HCT116 (cell line): ENCODE data around the gene GABARAP. TPM values are rescaled to one million over a fixed set of nuclear protein-coding genes. Genes with fewer than 3 reads are reported as not detected.

Experiments used
- ATAC-seq: fragments of 200-7000 bp; cut with Tn5 transposase; 2 replicates; pipeline ENCODE4 v1.9.1; 2020; ENCODE audit warnings: mild to moderate bottlenecking, moderate library complexity
- BruUV-seq: library from RNA; stranded (reverse); fragments of 400-500 nt; replicated peaks from 2 replicates; lab custom pipeline; 2021; lab: Mats Ljungman, UMichigan
- CTCF ChIA-PET: fragments of 300-600 bp; sonication (Branson Sonifier 250); formaldehyde crosslinking; loops from one replicate; lab custom pipeline; 2021; ENCODE audit warnings: antibody characterized with exemption; lab: Charles Lee
- POLR2A ChIA-PET: fragments of 300-600, 350-600 bp; sonication (Branson Sonifier 250); formaldehyde crosslinking; loops from one replicate; lab custom pipeline; 2021; ENCODE audit warnings: antibody characterized with exemption; lab: Charles Lee
- RAD21 ChIA-PET, 2 experiments: fragments of 300-600 bp; sonication (Branson Sonifier 250); formaldehyde crosslinking; loops; one replicate each; lab custom pipeline; 2023; ENCODE audit warnings: low total read pairs in 2 of 2; ENCODE audit not compliant: uncharacterized antibody in 2 of 2, unreplicated experiment in 2 of 2, low non-redundant PET in 1 of 2; lab: Charles Lee
- DNase-seq: peaks from one replicate; pipeline ENCODE4 v3.0.0-alpha.2; 2010; ENCODE audit warnings: low read depth, low spot score
- H2AFZ ChIP-seq: fragments of 200-600 bp; shearing (Covaris generic), sonication (generic); 2 replicates; pipeline ENCODE4 v1.6.1; 2017; ENCODE audit warnings: low read depth, mixed run types, mixed read lengths, antibody characterized with exemption, low read length; ENCODE audit not compliant: poor library complexity, severe bottlenecking
- H3K27ac ChIP-seq: 2 replicates; pipeline ENCODE4 v1.5.1; 2012; ENCODE audit warnings: low read depth, low read length
- H3K27me3 ChIP-seq: fragments of 200-600 bp; sonication (generic); 2 replicates; pipeline ENCODE4 v1.6.1; 2016; ENCODE audit warnings: mixed run types, low read length, mixed read lengths; ENCODE audit not compliant: insufficient read depth
- H3K36me3 ChIP-seq, 2 experiments: fragments of 200-500 bp in 1 of 2; fragments of 200-600 bp in 1 of 2; sonication (Bioruptor generic) in 1 of 2; sonication (generic) in 1 of 2; 2 replicates each; pipeline versions ENCODE4 v1.5.1 to v1.6.1; 2014 to 2016; ENCODE audit warnings: low read length in 2 of 2, inconsistent platforms in 1 of 2, mixed read lengths in 1 of 2, mixed run types in 1 of 2; ENCODE audit not compliant: insufficient read depth in 2 of 2, control insufficient read depth in 1 of 2
- H3K4me1 ChIP-seq, 2 experiments: fragments of 200-600 bp in 1 of 2; sonication (generic) in 1 of 2; 2 replicates each; pipeline versions ENCODE4 v1.5.1 to v1.6.1; 2012 to 2017; ENCODE audit warnings: low read length in 2 of 2, inconsistent platforms in 1 of 2, mild to moderate bottlenecking in 1 of 2, mixed read lengths in 1 of 2, mixed run types in 1 of 2, moderate library complexity in 1 of 2; ENCODE audit not compliant: insufficient read depth in 2 of 2, control insufficient read depth in 1 of 2
- H3K4me2 ChIP-seq: fragments of 200-600 bp; sonication (generic); 2 replicates; pipeline ENCODE4 v1.6.1; 2017; ENCODE audit warnings: mixed run types, low read length, mixed read lengths
- H3K4me3 ChIP-seq, 2 experiments: fragments of 200-600 bp in 1 of 2; sonication (generic) in 1 of 2; replicated peaks in 1 of 2; 2 replicates each; pipeline ENCODE4 v1.5.1; 2011 to 2016; ENCODE audit warnings: low read length in 2 of 2, control low read depth in 1 of 2, low read depth in 1 of 2, mild to moderate bottlenecking in 1 of 2, mixed read lengths in 1 of 2, mixed run types in 1 of 2
- H3K79me2 ChIP-seq: fragments of 200-600 bp; sonication (generic); 2 replicates; pipeline ENCODE4 v1.6.1; 2017; ENCODE audit warnings: mild to moderate bottlenecking, mixed run types, low read length, moderate library complexity, mixed read lengths; ENCODE audit not compliant: insufficient read depth
- H3K9ac ChIP-seq: fragments of 200-600 bp; sonication (generic); 2 replicates; pipeline ENCODE4 v1.6.1; 2016; ENCODE audit warnings: low read length, mixed read lengths
- H3K9me2 ChIP-seq: fragments of 200-600 bp; sonication (generic), shearing (Covaris generic); 2 replicates; pipeline ENCODE4 v1.6.1; 2017; ENCODE audit warnings: mixed run types, mild to moderate bottlenecking, moderate library complexity; ENCODE audit not compliant: insufficient read depth
- H3K9me3 ChIP-seq, 2 experiments: fragments of 200-500 bp in 1 of 2; fragments of 200-600 bp in 1 of 2; sonication (Bioruptor generic) in 1 of 2; sonication (generic) in 1 of 2; 2 replicates each; pipeline ENCODE4 v1.6.1; 2014 to 2017; ENCODE audit warnings: low read length in 2 of 2, mixed read lengths in 2 of 2, inconsistent platforms in 1 of 2, low read depth in 1 of 2, mild to moderate bottlenecking in 1 of 2, mixed run types in 1 of 2, moderate library complexity in 1 of 2; ENCODE audit not compliant: control insufficient read depth in 1 of 2, insufficient read depth in 1 of 2
- H4K20me1 ChIP-seq: fragments of 200-600 bp; sonication (generic), shearing (Covaris generic); 2 replicates; pipeline ENCODE4 v1.6.1; 2017; ENCODE audit warnings: mixed run types, mild to moderate bottlenecking, moderate library complexity; ENCODE audit not compliant: insufficient read depth
- CEBPB ChIP-seq: IDR thresholded peaks from 2 replicates; pipeline ENCODE4 v1.6.1; 2012; ENCODE audit warnings: low read depth
- ELF1 ChIP-seq: IDR thresholded peaks from 2 replicates; pipeline ENCODE4 v1.6.1; 2012; ENCODE audit warnings: low read depth, borderline replicate concordance
- JUND ChIP-seq: IDR thresholded peaks from 2 replicates; pipeline ENCODE4 v1.6.1; 2012
- POLR2A ChIP-seq: IDR thresholded peaks from 2 replicates; pipeline ENCODE4 v1.7.0; 2011; ENCODE audit warnings: borderline replicate concordance; ENCODE audit not compliant: insufficient read depth, insufficient read length; ENCODE audit errors: extremely low read depth
- POLR2AphosphoS5 ChIP-seq: IDR thresholded peaks from 2 replicates; pipeline ENCODE4 v1.6.1; 2011; ENCODE audit warnings: mild to moderate bottlenecking, low read depth, low read length, moderate library complexity
- RAD21 ChIP-seq: IDR thresholded peaks from 2 replicates; pipeline ENCODE4 v1.6.1; 2012; ENCODE audit warnings: low read depth, mild to moderate bottlenecking
- SIN3A ChIP-seq: IDR thresholded peaks from 2 replicates; pipeline ENCODE4 v1.6.1; 2012; ENCODE audit warnings: low read depth
- SP1 ChIP-seq: IDR thresholded peaks from 2 replicates; pipeline ENCODE4 v1.6.1; 2012; ENCODE audit warnings: low read depth
- SRF ChIP-seq: IDR thresholded peaks from 2 replicates; pipeline ENCODE4 v1.6.1; 2012; ENCODE audit warnings: low read depth
- YY1 ChIP-seq: IDR thresholded peaks from 2 replicates; pipeline ENCODE4 v1.6.1; 2011; ENCODE audit warnings: low read length, low read depth, moderate library complexity, mild to moderate bottlenecking; ENCODE audit not compliant: insufficient replicate concordance; ENCODE audit errors: extremely low read depth
- intact Hi-C: fragments of 100-400 bp; cut with micrococcal nuclease; formaldehyde crosslinking; loops from 2 replicates; pipeline ENCODE4 v1.10.0; 2022
- total RNA-seq: library from RNA; stranded (reverse); gene quantifications from one replicate; pipeline ENCODE4 v1.2.1, GENCODE V29; 2021; ENCODE audit not compliant: unreplicated experiment
- TF ChIP-seq, protein P1 (sequence below): IDR thresholded peaks from 2 replicates; pipeline ENCODE4 v1.6.1; 2012
- TF ChIP-seq, protein P2 (sequence below): IDR thresholded peaks from 2 replicates; pipeline ENCODE4 v1.6.1; 2012; ENCODE audit warnings: low read depth
- TF ChIP-seq, protein P3 (sequence below), 3 experiments: fragments of 200-600 bp in 1 of 3; sonication (generic) in 1 of 3; IDR thresholded peaks in 2 of 3; conservative IDR thresholded peaks in 1 of 3; 2 replicates each; pipeline ENCODE4 v1.5.1; 2012 to 2017; ENCODE audit warnings: low read depth in 2 of 3, low read length in 2 of 3, antibody characterized with exemption in 1 of 3, borderline replicate concordance in 1 of 3, control low read depth in 1 of 3, mild to moderate bottlenecking in 1 of 3, mixed read lengths in 1 of 3, mixed run types in 1 of 3, moderate library complexity in 1 of 3; ENCODE audit not compliant: insufficient read depth in 1 of 3

Gene GABARAP
- total RNA-seq, 1 experiment from 2014 or later = 287 TPM

DNA sequence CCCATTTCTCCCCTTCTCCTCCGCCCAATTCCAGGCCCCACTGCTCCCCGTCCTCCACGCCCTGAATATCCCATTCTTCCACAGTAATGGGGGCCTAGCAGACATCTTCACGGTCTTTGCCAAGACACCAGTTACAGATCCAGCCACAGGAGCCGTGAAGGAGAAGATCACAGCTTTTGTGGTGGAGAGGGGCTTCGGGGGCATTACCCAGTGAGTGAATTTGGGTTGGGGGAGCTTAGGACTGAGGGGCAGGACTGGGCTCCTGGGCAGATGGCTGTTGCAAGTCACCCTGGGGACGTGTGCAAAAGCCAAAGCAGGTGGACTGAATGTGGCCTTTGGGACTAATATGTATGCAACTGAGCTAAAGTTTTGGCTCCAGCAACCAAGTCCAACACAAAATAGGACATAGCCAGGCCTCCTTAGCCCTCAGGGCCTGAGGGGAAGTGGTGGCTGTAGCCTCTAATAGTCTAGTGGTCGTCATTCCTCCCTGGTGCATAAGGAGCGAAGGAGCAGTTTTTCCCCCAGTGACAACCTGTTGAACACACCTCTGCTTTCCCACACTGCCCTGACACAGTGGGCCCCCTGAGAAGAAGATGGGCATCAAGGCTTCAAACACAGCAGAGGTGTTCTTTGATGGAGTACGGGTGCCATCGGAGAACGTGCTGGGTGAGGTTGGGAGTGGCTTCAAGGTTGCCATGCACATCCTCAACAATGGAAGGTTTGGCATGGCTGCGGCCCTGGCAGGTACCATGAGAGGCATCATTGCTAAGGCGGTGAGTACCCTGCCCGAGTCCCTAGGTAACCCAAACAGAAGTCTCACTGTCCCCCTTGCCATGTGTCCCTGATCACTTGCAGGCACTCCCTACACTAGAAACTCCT is 19.9 kb downstream of the GABARAP start (continued):
- TF ChIP-seq JUND (peak; percentile 19; the same call in 1 of the 2 replicates), YY1 (no peak), SP1 (no peak), POLR2A (no peak), SIN3A (peak; percentile 37; the same call in 1 of the 2 replicates)

DNA sequence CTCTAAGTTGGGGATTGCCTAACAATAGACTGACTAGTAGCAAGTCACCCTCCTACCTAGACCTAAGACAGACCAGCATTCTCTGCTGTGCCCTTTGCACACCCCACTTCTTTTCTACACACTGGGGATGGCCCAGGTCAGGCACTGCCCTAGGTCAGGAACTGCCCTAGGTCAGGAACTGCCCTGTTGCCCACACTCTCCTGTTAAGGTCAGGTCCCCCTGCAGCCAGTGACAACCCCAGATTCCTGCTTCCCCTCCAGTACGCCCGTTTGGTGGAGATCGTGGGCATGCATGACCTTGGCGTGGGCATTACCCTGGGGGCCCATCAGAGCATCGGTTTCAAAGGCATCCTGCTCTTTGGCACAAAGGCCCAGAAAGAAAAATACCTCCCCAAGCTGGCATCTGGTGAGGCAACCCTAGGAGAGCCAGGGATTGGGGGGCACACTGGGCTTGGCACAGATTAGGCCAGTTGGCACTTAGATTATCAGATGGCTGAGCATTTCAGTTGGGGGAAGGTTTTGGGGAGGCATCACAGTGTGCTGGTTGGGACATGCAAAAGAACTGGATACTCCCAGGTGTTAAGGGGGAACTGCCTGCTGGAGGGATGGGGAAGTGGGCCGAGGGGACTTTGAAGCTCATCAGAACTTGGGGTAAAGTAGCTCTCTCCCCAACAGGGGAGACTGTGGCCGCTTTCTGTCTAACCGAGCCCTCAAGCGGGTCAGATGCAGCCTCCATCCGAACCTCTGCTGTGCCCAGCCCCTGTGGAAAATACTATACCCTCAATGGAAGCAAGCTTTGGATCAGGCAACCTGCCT is 20.8 kb downstream of the GABARAP start:
- Histone ChIP-seq H3K36me3 (peaks cover 30 to 41% of the 10 kb centered on the region in 2 experiments; a peak in 3 of 4 replicates), H3K9me3 (no peaks in the 10 kb centered on the region), H3K79me2 (peaks cover 30% of the 10 kb centered on the region), H3K4me1 (peaks cover 7 to 41% of the 10 kb centered on the region in 2 experiments; a peak in 3 of 4 replicates), H3K27ac (peak overlapping the region; percentile 99), H3K4me2 (peak overlapping the region; percentile 96), H3K4me3 (peak overlapping the region; percentile 69 to 75), H3K27me3 (no peaks in the 10 kb centered on the region), H2AFZ (no peak overlapping the region), H3K9me2 (no peaks in the 10 kb centered on the region), H4K20me1 (no peaks in the 10 kb centered on the region), H3K9ac (peak overlapping the region; percentile 95)
- DNase-seq (no peak), ATAC-seq (no peak)
- no TSS peak for BruUV-seq
- ChIA-PET RAD21 (interaction anchor here (0.6 to 1.2 kb wide), 6 partner anchors 15 to 189 kb away, joined by 3 to 7 read pairs (median 5); no protein-coding TSS in a partner anchor), CTCF (interaction anchor here (0.9 to 2.8 kb wide), 14 partner anchors 8 to 339 kb away, joined by 3 to 37 read pairs (median 5); partner anchors contain the start of genes GABARAP, NEURL4, PHF23 and SLC2A4), POLR2A (interaction anchor here (1.1 to 3.2 kb wide), 8 partner anchors 13 to 363 kb away, joined by 3 to 19 read pairs (median 9); partner anchors contain the start of genes DVL2, GABARAP and MPDU1)
- intact Hi-C loops = loop anchor here (2.0 kb wide), 1 partner anchor 75 kb away; no protein-coding TSS in a partner anchor
- TF ChIP-seq SIN3A (no peak; the same call in 1 of the 2 replicates), CEBPB (no peak), SP1 (no peak), YY1 (no peak), SRF (no peak), RAD21 (no peak), POLR2AphosphoS5 (no peak; the same call in 1 of the 2 replicates), JUND (no peak), ELF1 (no peak)
- TF ChIP-seq, protein P1, sequence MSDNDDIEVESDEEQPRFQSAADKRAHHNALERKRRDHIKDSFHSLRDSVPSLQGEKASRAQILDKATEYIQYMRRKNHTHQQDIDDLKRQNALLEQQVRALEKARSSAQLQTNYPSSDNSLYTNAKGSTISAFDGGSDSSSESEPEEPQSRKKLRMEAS = no peak
- TF ChIP-seq, protein P2, sequence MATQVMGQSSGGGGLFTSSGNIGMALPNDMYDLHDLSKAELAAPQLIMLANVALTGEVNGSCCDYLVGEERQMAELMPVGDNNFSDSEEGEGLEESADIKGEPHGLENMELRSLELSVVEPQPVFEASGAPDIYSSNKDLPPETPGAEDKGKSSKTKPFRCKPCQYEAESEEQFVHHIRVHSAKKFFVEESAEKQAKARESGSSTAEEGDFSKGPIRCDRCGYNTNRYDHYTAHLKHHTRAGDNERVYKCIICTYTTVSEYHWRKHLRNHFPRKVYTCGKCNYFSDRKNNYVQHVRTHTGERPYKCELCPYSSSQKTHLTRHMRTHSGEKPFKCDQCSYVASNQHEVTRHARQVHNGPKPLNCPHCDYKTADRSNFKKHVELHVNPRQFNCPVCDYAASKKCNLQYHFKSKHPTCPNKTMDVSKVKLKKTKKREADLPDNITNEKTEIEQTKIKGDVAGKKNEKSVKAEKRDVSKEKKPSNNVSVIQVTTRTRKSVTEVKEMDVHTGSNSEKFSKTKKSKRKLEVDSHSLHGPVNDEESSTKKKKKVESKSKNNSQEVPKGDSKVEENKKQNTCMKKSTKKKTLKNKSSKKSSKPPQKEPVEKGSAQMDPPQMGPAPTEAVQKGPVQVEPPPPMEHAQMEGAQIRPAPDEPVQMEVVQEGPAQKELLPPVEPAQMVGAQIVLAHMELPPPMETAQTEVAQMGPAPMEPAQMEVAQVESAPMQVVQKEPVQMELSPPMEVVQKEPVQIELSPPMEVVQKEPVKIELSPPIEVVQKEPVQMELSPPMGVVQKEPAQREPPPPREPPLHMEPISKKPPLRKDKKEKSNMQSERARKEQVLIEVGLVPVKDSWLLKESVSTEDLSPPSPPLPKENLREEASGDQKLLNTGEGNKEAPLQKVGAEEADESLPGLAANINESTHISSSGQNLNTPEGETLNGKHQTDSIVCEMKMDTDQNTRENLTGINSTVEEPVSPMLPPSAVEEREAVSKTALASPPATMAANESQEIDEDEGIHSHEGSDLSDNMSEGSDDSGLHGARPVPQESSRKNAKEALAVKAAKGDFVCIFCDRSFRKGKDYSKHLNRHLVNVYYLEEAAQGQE = no peak
- TF ChIP-seq, protein P3, sequence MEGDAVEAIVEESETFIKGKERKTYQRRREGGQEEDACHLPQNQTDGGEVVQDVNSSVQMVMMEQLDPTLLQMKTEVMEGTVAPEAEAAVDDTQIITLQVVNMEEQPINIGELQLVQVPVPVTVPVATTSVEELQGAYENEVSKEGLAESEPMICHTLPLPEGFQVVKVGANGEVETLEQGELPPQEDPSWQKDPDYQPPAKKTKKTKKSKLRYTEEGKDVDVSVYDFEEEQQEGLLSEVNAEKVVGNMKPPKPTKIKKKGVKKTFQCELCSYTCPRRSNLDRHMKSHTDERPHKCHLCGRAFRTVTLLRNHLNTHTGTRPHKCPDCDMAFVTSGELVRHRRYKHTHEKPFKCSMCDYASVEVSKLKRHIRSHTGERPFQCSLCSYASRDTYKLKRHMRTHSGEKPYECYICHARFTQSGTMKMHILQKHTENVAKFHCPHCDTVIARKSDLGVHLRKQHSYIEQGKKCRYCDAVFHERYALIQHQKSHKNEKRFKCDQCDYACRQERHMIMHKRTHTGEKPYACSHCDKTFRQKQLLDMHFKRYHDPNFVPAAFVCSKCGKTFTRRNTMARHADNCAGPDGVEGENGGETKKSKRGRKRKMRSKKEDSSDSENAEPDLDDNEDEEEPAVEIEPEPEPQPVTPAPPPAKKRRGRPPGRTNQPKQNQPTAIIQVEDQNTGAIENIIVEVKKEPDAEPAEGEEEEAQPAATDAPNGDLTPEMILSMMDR (IDR thresholded peaks at IDR 0.05 in 2 of 3, conservative IDR thresholded peaks at IDR 0.05 in 1 of 3; ENCODE audit: borderline replicate concordance in 1 of 3, insufficient read depth in 1 of 3, low read depth in 2 of 3, low read length in 2 of 3) = no peak
